Measurements from ENCODE around the gene ZNF264.
A peak's percentile ranks its signal among the peaks of the same experiment; 100 is the strongest.
"Not testable (repeated sequence)": the region's sequence is repeated elsewhere in the genome, so short reads cannot be mapped to it uniquely, and the experiment has no call there.

The ZNF264 gene

DNA sequence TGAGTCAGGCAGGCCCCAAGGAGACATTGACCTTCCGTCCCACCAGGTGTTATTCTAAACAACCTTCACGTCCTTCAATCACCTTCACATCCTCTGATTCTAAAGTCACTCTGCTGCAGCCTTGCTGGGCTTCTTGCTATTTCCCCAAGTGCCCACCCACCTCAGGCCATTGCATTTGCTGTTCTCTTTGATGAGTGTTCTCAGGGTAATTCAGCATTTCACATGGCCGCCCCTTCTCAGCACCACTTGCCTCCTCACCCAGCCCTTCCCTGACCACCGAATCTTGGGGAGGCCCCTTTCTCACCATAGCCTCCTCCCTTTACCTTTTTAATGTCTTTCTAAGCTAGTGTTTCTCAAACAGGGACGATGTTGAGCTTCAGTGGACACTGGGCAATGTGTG lies 53.8 kb downstream of the ZNF264 start:
- DNase-seq (ENCODE audit: low spot score): no peak

DNA sequence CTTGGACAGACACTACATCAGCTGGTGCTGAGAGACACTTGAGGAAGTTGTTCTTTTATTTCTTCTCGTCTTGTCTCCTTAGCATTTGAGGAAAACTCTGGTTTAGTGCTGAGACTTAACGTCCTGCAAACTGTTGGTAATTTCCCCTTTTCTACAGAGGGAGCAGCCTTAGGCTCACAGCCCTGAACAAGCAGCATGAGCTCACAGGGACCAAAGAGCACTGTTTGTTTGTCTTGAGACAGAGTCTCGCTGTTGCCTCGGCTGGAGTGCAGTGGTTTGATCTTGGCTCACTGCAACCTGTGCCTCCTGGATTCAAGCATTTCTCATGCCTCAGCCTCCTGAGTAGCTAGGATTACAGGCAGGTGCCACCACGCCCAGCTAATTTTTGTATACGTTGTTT lies 54.7 kb downstream of the ZNF264 start:
- no peak for DNase-seq (ENCODE audit: low spot score)

DNA sequence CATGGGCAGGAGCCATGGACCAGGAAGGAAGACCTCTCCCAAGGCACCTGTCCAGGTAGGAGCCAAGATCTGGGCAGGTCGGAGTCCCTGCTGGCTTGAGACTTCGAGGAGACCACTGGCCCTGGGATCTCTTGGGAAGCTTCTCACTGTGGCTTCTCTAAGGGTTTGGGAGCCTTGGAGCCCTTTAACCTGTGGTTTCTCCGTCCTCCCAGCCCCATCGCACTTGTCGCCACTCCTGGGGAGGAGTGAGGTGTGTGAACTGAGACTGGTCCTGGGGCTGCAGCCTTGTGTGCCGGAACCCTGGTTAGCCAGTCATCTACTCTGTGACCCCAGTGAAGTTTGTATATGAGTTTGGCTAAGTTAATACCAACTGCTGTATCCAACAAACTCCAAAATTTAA lies 57.3 kb downstream of the ZNF264 start:
- DNase-seq (ENCODE audit: low spot score): no peak

DNA sequence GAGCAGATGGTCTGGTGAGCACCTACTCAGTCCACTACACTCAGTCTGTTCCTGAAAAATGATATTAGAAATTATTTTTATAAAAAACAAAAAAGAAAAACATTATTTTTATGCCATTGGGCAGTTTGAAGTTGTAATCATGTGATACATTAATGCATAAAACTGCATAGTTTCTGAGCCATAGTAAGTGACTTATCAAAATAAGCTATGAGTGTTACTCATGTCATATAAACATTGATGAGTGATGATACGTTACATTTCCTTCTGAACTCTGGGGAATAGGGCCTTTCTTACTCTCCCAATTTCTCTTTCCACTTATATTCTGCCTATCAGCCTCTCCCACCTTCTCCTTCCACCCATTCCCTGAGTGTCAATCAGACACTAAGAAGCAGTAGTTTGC lies 58.0 kb downstream of the ZNF264 start:
- DNase-seq (ENCODE audit: low spot score): no peak

DNA sequence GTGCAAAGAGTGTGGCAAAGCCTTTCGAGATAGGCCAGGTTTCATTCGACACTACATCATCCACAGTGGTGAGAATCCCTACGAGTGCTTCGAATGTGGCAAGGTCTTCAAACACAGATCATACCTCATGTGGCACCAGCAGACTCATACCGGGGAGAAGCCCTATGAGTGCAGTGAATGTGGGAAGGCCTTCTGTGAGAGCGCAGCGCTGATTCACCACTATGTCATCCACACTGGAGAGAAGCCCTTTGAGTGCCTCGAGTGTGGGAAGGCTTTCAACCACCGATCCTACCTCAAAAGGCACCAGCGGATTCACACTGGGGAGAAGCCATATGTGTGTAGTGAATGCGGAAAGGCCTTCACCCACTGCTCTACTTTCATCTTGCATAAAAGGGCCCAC lies 62.5 kb downstream of the ZNF264 start:
- DNase-seq (ENCODE audit: low spot score): not testable (repeated sequence)

DNA sequence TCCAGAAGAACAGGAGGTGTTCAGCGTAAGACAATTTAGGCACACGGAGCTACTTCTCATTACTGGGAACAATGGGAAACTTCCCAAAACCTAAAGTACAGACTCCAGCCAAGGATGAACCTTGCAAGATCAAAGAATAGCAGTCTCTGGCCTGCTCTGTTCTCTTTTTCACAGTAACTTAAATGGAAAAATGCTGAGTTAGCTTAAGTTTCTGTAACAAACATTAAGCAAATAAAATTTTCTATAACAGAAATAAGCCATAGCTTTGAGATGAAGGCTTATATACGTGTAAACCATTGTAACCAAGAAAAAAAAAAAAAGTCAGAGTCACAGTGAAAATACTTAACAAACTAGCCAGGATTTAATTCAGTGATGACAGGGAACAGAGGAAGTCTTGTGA lies 70.7 kb downstream of the ZNF264 start:
- no peak for DNase-seq (ENCODE audit: low spot score)

DNA sequence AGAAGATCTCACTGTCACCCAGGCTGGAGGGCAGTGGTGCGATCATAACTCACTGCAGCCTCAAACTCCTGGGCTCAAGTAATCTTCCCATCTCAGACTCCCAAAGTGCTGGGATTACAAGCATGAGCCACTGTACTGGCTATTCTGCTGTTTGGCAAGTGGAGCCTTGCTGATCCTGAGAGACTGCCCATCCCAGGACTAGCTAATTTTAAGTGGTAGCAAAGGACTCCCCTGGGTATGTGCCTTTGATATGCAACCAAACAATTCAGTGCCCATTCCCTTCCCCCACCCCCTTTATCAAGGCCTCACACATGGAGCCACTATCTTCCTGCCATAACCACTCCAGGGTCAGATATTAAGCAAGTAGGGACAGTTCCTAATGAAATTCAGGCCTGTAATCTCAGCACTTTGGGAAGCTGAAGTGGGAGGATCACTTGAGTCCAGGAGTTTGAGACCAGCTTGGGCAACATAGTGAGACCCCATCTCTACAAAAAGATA lies 72.0 kb downstream of the ZNF264 start:
- no peak for DNase-seq (ENCODE audit: low spot score)

DNA sequence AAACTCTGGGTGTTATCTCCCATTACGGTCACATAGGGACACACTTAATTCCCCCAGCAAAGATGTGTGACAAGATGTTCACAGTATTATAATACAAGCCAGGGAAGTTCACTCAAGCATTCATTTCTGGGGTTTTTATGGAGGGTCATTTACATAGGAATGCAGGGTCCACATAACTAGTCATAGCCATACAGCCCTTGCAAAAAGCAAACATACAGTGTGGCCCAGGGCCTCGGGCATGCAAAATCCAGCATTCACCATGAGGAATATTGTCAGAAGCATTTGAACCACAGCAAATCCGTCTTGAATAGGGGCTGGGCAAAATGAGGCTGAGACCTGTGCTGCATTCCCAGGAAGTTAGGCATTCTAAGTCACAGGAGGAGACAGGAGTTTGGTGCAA lies 76.0 kb downstream of the ZNF264 start:
- DNase-seq (ENCODE audit: low spot score): peak; percentile 30

DNA sequence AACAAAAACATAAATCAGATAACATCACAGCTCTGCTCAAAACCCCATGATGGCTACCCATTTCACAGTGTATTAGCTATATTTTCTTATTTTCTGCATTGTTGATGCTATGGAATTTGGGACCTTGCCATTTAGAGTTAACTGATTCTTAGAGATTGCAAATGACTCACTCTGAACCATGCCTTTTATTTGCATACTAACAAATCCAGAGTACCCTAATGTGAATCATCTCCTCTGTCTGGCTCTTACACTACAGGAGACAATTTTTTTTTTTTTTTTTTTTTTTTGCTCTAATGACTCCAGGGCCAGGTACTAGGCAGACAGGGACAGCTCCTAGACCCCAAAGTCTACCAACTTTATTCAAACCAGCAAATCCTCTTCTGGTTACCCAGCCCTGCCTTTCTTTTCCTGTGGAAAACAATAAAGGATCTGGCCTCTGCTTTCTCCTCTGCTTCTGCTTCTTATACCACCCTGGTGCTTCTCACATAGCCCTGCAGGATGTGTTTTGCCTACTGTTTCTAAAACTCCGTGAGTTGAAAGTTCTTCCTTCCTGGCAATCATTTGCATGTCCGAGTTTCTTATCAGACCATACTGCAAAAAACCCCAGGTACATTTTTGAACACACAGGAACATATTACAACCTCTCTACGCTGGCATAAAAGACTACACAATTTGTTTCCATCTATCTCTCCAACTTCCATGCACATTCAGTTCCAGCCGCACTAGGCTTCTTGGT lies 78.4 kb downstream of the ZNF264 start:
- DNase-seq (ENCODE audit: low spot score): peak; percentile 55

DNA sequence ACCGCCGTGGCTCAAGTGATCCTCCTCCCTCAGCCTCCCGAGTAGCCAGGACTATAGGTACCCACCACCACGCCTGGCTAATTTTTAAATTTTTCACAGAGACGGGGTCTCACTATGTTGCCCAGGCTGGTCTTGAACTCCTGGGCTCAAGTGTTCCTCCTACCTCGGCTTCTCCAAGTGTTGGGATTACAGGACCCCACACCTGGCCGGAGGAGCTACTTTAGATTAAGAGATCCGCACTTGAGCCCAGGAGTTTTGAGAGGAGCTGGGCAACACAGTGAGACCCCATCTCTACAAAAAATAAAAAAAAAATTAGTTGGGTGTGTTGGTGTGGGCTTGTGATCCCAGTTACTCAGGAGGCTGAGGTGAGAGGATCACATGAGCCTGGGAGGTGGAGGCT lies 80.0 kb downstream of the ZNF264 start:
- no peak for DNase-seq (ENCODE audit: low spot score)

Measured in germinal center (tissue), 1 donor.